ENCODE results near the gene CREBBP.

DNA sequence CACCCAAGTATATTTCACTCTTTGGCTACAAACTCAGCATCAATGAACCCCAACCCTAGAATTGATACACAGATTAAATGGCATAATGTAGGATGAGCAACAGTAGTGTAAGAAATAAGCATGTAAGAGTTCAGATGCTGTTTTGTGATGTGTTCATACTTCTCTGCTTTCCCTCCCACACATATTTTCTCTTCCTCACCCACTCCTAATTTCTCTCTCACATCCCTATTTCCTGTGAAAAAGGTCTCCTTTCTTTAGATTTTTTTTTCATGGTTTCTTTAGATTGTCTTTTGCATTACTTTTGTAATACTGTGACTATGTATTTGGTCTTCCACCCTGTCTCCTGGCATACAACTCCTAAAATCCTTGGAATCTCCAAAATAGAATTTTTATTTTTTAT lies 21.7 kb downstream of the CREBBP start:
- no peak for TF ChIP-seq POLR2AphosphoS5 (IDR thresholded peaks at IDR 0.05; ENCODE audit: low read depth, low read length)
- no peak for TF ChIP-seq POLR2A (IDR thresholded peaks at IDR 0.05; ENCODE audit: low read depth, low read length)
- no peak for TF ChIP-seq TAF1 (IDR thresholded peaks at IDR 0.05; ENCODE audit: low read depth, low read length)
- TF ChIP-seq SPI1 (IDR thresholded peaks at IDR 0.05; ENCODE audit: low read depth, low read length), result peak; percentile 78
